Measurements from ENCODE around the gene RDH5. TPM values are rescaled to one million over a fixed set of nuclear protein-coding genes. Genes with fewer than 3 reads are reported as not detected.

The RDH5 gene
- total and polyA plus RNA-seq, 2 of the 4 experiments (the other 2 are of a cell fraction), result 7.3 to 18.8 TPM

- H4K91ac ChIP-seq (ENCODE audit: insufficient read depth, low read depth, low read length), result no peak overlapping the region
- no peak overlapping the region for H3K27ac ChIP-seq (ENCODE audit: insufficient read depth, low read length)
- H2BK15ac ChIP-seq (ENCODE audit: low read depth, low read length), result no peak overlapping the region
- H3K4ac ChIP-seq (ENCODE audit: low read depth, low read length), result no peak overlapping the region
- in situ Hi-C loops (cut with MboI; ENCODE audit: low sequenced_read_pairs), result no loop called here
- no peak overlapping the region for H3K18ac ChIP-seq (ENCODE audit: low read depth, low read length)
- no peak overlapping the region for H3K56ac ChIP-seq (ENCODE audit: extremely low read depth, insufficient read depth, low read length)
- no peaks in the 10 kb centered on the region for H3K4me1 ChIP-seq (ENCODE audit: control insufficient read depth, insufficient read depth, low read length)
- no peaks in the 10 kb centered on the region for H3K9me1 ChIP-seq (ENCODE audit: insufficient read depth, low read length)
- WGBS, 2 experiments (ENCODE audit: extremely low coverage in 2 of 2, insufficient read length in 1 of 2), result 94% methylated on average over 3 of the region's 12 CpGs; no CpG with 5 or more reads in 1 of the 2 experiments
- no peak overlapping the region for H3K23ac ChIP-seq (ENCODE audit: low read depth, low read length)
- no peak for DNase-seq
- no peaks in the 10 kb centered on the region for H3K36me3 ChIP-seq (ENCODE audit: control insufficient read depth, insufficient read depth, low read length)
- no peak overlapping the region for H2AK5ac ChIP-seq (ENCODE audit: low read depth, low read length)
- no peaks in the 10 kb centered on the region for H4K20me1 ChIP-seq (ENCODE audit: insufficient read depth, low read length)
- intact Hi-C loops (cut with micrococcal nuclease), result no loop called here
- no peak overlapping the region for H3K4me2 ChIP-seq (ENCODE audit: low read depth, low read length)
- ChIA-PET POLR2A (ENCODE audit: unreplicated experiment) (no interaction called here), CTCF (no interaction called here)
- no peak overlapping the region for H2AFZ ChIP-seq (replicated peaks; ENCODE audit: low read length, poor library complexity)
- no TSS peak for BruUV-seq (replicated peaks)
- no peak overlapping the region for H4K5ac ChIP-seq (ENCODE audit: low read depth, low read length)
- no peak overlapping the region for H3K14ac ChIP-seq (replicated peaks; ENCODE audit: low read depth, low read length)
- dilution Hi-C loops (cut with HindIII; ENCODE audit: low sequenced_read_pairs, unreplicated experiment), result no loop called here
- H3K4me3 ChIP-seq (ENCODE audit: insufficient read depth, low read depth, low read length), result no peak overlapping the region
- peaks cover 14% of the 10 kb centered on the region for H3K27me3 ChIP-seq (ENCODE audit: control insufficient read depth, insufficient read depth, low read length)
- no peak overlapping the region for H4K8ac ChIP-seq (ENCODE audit: low read depth in 2 of 2, low read length in 2 of 2)
- H2BK5ac ChIP-seq (ENCODE audit: low read depth, low read length, poor library complexity, severe bottlenecking), result no peak overlapping the region
- no peak for TF ChIP-seq SMC3 (IDR thresholded peaks at IDR 0.05; ENCODE audit: low read depth, low read length)
- no peak for TF ChIP-seq MAFK (IDR thresholded peaks at IDR 0.05; ENCODE audit: low read depth, low read length)
- TF ChIP-seq CTCF (conservative IDR thresholded peaks at IDR 0.05; ENCODE audit: low read depth, low read length), result no peak
- TF ChIP-seq USF2 (IDR thresholded peaks at IDR 0.05; ENCODE audit: low read depth, low read length), result no peak
- TF ChIP-seq RAD21 (IDR thresholded peaks at IDR 0.05; ENCODE audit: low read length), result no peak
- no peak for TF ChIP-seq MXI1 (IDR thresholded peaks at IDR 0.05; ENCODE audit: borderline replicate concordance, low read depth, low read length)
- no peak for TF ChIP-seq RFX5 (IDR thresholded peaks at IDR 0.05; ENCODE audit: low read depth, low read length)
- TF ChIP-seq FOS (IDR thresholded peaks at IDR 0.05; ENCODE audit: low read depth, low read length), result no peak
- TF ChIP-seq ELK1 (IDR thresholded peaks at IDR 0.05; ENCODE audit: borderline replicate concordance, low read depth, low read length), result no peak
- no peak for TF ChIP-seq CHD1 (IDR thresholded peaks at IDR 0.05; ENCODE audit: low read depth, low read length)
- TF ChIP-seq POLR2A (IDR thresholded peaks at IDR 0.05; ENCODE audit: low read depth, low read length), result no peak
- H3K9ac ChIP-seq (ENCODE audit: low read depth, low read length), result no peak overlapping the region
- ATAC-seq (ENCODE audit: low read depth), result no peak
- H3K9me3 ChIP-seq (ENCODE audit: control insufficient read depth, insufficient read depth, low read length), result no peaks in the 10 kb centered on the region
- no peak overlapping the region for H2AK9ac ChIP-seq (replicated peaks; ENCODE audit: low read depth, low read length, poor library complexity)
- H3K79me1 ChIP-seq (ENCODE audit: low read depth in 1 of 2, low read length in 2 of 2), result no peaks in the 10 kb centered on the region
- H2BK20ac ChIP-seq (ENCODE audit: low read depth, low read length), result no peak overlapping the region
- no peak overlapping the region for H2BK120ac ChIP-seq (ENCODE audit: low read depth, low read length)
These were observed 27.4 kb upstream of the RDH5 start for GRCh38 chr12:55692631-55693322.
